ENCODE measurements around the gene MYT1. TPM values are rescaled to one million over a fixed set of nuclear protein-coding genes. Genes with fewer than 3 reads are reported as not detected.

Gene MYT1
- total RNA-seq, 1 experiment from 2014 or later: not detected

DNA sequence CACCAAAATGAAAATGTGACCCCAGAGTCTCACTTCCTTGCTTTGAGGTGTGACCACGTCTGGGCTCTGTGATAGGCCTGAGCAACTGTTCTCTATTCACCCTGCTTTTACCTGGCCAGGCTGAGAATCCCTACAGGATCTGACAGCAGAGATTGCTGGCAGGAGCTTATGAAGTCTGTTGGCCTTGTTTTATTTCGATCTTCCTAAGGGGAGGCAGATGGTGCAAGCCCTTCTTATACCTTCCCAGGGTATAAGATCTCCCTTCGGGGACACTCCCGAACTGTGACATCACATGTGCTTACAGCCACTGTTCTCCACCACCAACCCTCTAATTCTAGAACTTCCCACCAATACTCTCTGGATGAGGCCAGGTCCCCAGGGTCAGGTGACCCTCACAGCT, 26.8 kb downstream of the MYT1 start:
- POLR2A ChIA-PET (ENCODE audit: unreplicated experiment): no interaction called here
- CTCF ChIA-PET: no interaction called here
- TF ChIP-seq EZH2 (IDR thresholded peaks at IDR 0.05; ENCODE audit: low read depth) (no peak), CTCF (conservative IDR thresholded peaks at IDR 0.05) (no peak)
- no TSS peak for BruUV-seq (replicated peaks)
- H2AFZ ChIP-seq: no peak overlapping the region
- no peaks in the 10 kb centered on the region; the same call in 1 of the 2 replicates for H4K20me1 ChIP-seq (ENCODE audit: insufficient read depth)
- H3K27ac ChIP-seq: no peak overlapping the region
- DNase-seq: no peak
- no peaks in the 10 kb centered on the region for H3K79me2 ChIP-seq (ENCODE audit: low read depth)
- H3K4me3 ChIP-seq: no peak overlapping the region
- H3F3A ChIP-seq (ENCODE audit: insufficient read depth, low read depth): no peaks in the 10 kb centered on the region
- no peaks in the 10 kb centered on the region for H3K9me3 ChIP-seq (ENCODE audit: insufficient read depth, low read depth)
- no peaks in the 10 kb centered on the region for H3K36me3 ChIP-seq (ENCODE audit: low read depth)
- H3K4me2 ChIP-seq: no peak overlapping the region
- peaks cover 99% of the 10 kb centered on the region for H3K27me3 ChIP-seq (ENCODE audit: insufficient read depth, low read depth)
- intact Hi-C loops (cut with micrococcal nuclease; ENCODE audit: unreplicated experiment): no loop called here
- H3K9me2 ChIP-seq (ENCODE audit: insufficient read depth): no peaks in the 10 kb centered on the region
- H3K4me1 ChIP-seq (replicated peaks; ENCODE audit: insufficient read depth): no peaks in the 10 kb centered on the region

DNA sequence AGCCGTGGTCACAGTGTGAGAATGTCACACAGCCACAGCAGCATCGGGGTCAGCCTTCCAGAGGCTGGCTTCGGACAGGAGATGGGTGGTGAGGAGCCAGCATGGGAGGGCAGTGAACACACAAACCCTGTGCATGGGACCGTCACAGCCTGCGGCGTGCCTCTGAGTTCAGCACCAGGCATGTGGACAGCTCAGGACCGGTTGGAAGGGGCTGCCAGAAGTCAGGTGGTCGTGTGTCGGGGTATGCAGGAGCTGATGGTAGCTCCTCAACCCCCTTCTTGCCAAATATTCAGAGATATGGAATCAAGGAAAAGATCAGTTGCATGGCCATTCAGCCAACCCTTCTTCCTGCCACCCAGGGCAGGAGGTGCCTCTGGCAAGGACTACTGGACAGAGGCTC, 28.2 kb downstream of the MYT1 start:
- TF ChIP-seq CTCF (conservative IDR thresholded peaks at IDR 0.05): no peak
- no peak for TF ChIP-seq EZH2 (IDR thresholded peaks at IDR 0.05; ENCODE audit: low read depth)
- no peaks in the 10 kb centered on the region for H3K36me3 ChIP-seq (ENCODE audit: low read depth)
- H4K20me1 ChIP-seq (ENCODE audit: insufficient read depth): no peaks in the 10 kb centered on the region; the same call in 1 of the 2 replicates
- no peak overlapping the region for H3K27ac ChIP-seq
- intact Hi-C loops (cut with micrococcal nuclease; ENCODE audit: unreplicated experiment): no loop called here
- no peaks in the 10 kb centered on the region for H3F3A ChIP-seq (ENCODE audit: insufficient read depth, low read depth)
- no TSS peak for BruUV-seq (replicated peaks)
- no peaks in the 10 kb centered on the region for H3K79me2 ChIP-seq (ENCODE audit: low read depth)
- no peaks in the 10 kb centered on the region for H3K9me3 ChIP-seq (ENCODE audit: insufficient read depth, low read depth)
- ChIA-PET CTCF (no interaction called here), POLR2A (ENCODE audit: unreplicated experiment) (no interaction called here)
- no peak overlapping the region for H3K4me3 ChIP-seq
- no peaks in the 10 kb centered on the region for H3K9me2 ChIP-seq (ENCODE audit: insufficient read depth)
- no peak overlapping the region for H2AFZ ChIP-seq
- no peak overlapping the region for H3K4me2 ChIP-seq
- no peaks in the 10 kb centered on the region for H3K4me1 ChIP-seq (replicated peaks; ENCODE audit: insufficient read depth)
- peaks cover 99% of the 10 kb centered on the region for H3K27me3 ChIP-seq (ENCODE audit: insufficient read depth, low read depth)
- no peak for DNase-seq

DNA sequence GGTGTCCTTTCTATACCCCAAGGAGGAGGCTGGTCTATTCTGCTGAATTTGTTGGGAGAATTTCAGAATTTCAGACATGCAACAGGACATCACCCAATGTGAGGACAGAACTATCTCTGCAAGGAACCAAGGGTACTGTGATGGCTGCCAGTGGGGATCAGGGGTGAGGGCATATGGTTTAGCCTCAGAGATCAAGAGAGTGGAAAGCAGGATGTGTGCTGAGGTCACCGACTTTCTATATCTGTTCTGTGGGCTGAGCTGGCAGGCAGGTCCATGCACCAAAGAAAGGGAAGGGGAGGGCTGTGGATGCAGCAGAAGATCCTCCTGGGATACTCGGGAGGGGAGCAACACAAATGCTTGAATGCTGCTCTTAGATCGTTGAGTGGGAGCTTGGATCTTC, 28.8 kb downstream of the MYT1 start:
- no TSS peak for BruUV-seq (replicated peaks)
- Histone ChIP-seq H3K79me2 (ENCODE audit: low read depth) (no peaks in the 10 kb centered on the region), H3K9me3 (ENCODE audit: insufficient read depth, low read depth) (no peaks in the 10 kb centered on the region), H3K36me3 (ENCODE audit: low read depth) (no peaks in the 10 kb centered on the region), H3K9me2 (ENCODE audit: insufficient read depth) (no peaks in the 10 kb centered on the region), H3K4me1 (replicated peaks; ENCODE audit: insufficient read depth) (no peaks in the 10 kb centered on the region), H3F3A (ENCODE audit: insufficient read depth, low read depth) (no peaks in the 10 kb centered on the region), H3K4me3 (no peak overlapping the region), H3K27me3 (ENCODE audit: insufficient read depth, low read depth) (peaks cover 97% of the 10 kb centered on the region), H4K20me1 (ENCODE audit: insufficient read depth) (no peaks in the 10 kb centered on the region; the same call in 1 of the 2 replicates), H3K27ac (no peak overlapping the region), H2AFZ (no peak overlapping the region), H3K4me2 (no peak overlapping the region)
- intact Hi-C loops (cut with micrococcal nuclease; ENCODE audit: unreplicated experiment): no loop called here
- ChIA-PET CTCF (no interaction called here), POLR2A (ENCODE audit: unreplicated experiment) (no interaction called here)
- TF ChIP-seq CTCF (conservative IDR thresholded peaks at IDR 0.05) (no peak), EZH2 (IDR thresholded peaks at IDR 0.05; ENCODE audit: low read depth) (no peak)
- DNase-seq: no peak

Measured in PC-9 (cell line).